Measurements from ENCODE around the gene NFE2. TPM values are rescaled to one million over a fixed set of nuclear protein-coding genes. Genes with fewer than 3 reads are reported as not detected.

NFE2 gene
- total and polyA plus RNA-seq, 2 of the 8 experiments (the other 6 are each of a cell fraction or from before 2014, with no cell fraction given) = 2.0 to 6.1 TPM

- H3K9me3 ChIP-seq (ENCODE audit: insufficient read depth in 2 of 2, low read depth in 1 of 2, low read length in 1 of 2) = no peaks in the 10 kb centered on the region
- no peaks in the 10 kb centered on the region; a peak in 1 of 8 replicates for H3K36me3 ChIP-seq (ENCODE audit: control insufficient read depth in 2 of 4, insufficient read depth in 4 of 4, low read length in 3 of 4)
- no peak overlapping the region for H3K18ac ChIP-seq (ENCODE audit: extremely low read depth, low read length)
- H2BK12ac ChIP-seq (ENCODE audit: low read depth, low read length) = no peak overlapping the region
- H2BK15ac ChIP-seq (ENCODE audit: low read length) = no peak overlapping the region
- WGBS, 2 experiments (ENCODE audit: extremely low coverage in 1 of 2, insufficient coverage in 1 of 2, insufficient read length in 1 of 2, insufficient replicate concordance in 2 of 2, low coverage in 1 of 2, low lambda C conversion rate in 2 of 2, missing lambda C conversion rate in 1 of 2) = 87% methylated on average over 4 of the region's 5 CpGs; no CpG with 5 or more reads in 1 of the 2 experiments
- no peak overlapping the region for H4K8ac ChIP-seq (ENCODE audit: extremely low read depth, insufficient read depth, low read length)
- H2BK120ac ChIP-seq (replicated peaks; ENCODE audit: low read depth, low read length) = no peak overlapping the region
- H2AFZ ChIP-seq (ENCODE audit: low read length) = no peak overlapping the region
- H3K4me2 ChIP-seq (ENCODE audit: insufficient read depth in 1 of 2, low read depth in 2 of 2, low read length in 2 of 2) = no peak overlapping the region
- H3K9ac ChIP-seq (replicated peaks in 1 of 4; ENCODE audit: extremely low read depth in 1 of 4, low read depth in 3 of 4, low read length in 3 of 4) = no peak overlapping the region
- no peak for FAIRE-seq
- H3K23ac ChIP-seq (ENCODE audit: insufficient read length) = no peak overlapping the region
- no peaks in the 10 kb centered on the region for H3K79me1 ChIP-seq (ENCODE audit: low read depth, low read length)
- peaks cover 6% of the 10 kb centered on the region; the same call in 1 of the 2 replicates for H3K23me2 ChIP-seq (ENCODE audit: low read depth, low read length)
- no peak overlapping the region for H4K5ac ChIP-seq (ENCODE audit: insufficient read length, low read depth, low read length)
- H3K56ac ChIP-seq (replicated peaks; ENCODE audit: insufficient read length, low read depth, low read length) = no peak overlapping the region
- H3K4ac ChIP-seq (replicated peaks; ENCODE audit: insufficient read length, low read depth, low read length) = no peak overlapping the region
- H2AK5ac ChIP-seq (ENCODE audit: low read depth, low read length) = no peak overlapping the region
- TF ChIP-seq CBX5 (IDR thresholded peaks at IDR 0.05; ENCODE audit: low read depth, low read length) = no peak
- H2BK20ac ChIP-seq (ENCODE audit: low read length) = no peak overlapping the region
- peaks cover 7 to 26% (median 16%) of the 10 kb centered on the region in 4 experiments; a peak in 6 of 7 replicates for H3K4me1 ChIP-seq (replicated peaks in 1 of 4; ENCODE audit: control insufficient read depth in 3 of 4, insufficient read depth in 4 of 4, low read length in 3 of 4)
- no peak overlapping the region for H3K27ac ChIP-seq (ENCODE audit: low read depth, low read length)
- H3K27me3 ChIP-seq (replicated peaks in 1 of 4; ENCODE audit: control insufficient read depth in 3 of 4, extremely low read depth in 1 of 4, insufficient read depth in 3 of 4, low read length in 3 of 4) = peaks cover 0 to 7% (median 0%) of the 10 kb centered on the region in 4 experiments; a peak in 1 of 7 replicates
- ChIA-PET CTCF (ENCODE audit: partially characterized antibody) (interaction anchor here (0.6 to 14.9 kb wide), 18 partner anchors 7 to 249 kb away, joined by 3 to 618 read pairs (median 6); partner anchors contain the start of gene COPZ1), POLR2A (ENCODE audit: partially characterized antibody) (interaction anchor here (0.8 to 4.8 kb wide), 14 partner anchors 10 to 60 kb away, joined by 3 to 105 read pairs (median 6); partner anchors contain the start of genes CBX5, COPZ1 and HNRNPA1)
- H3K79me2 ChIP-seq (ENCODE audit: control insufficient read depth in 1 of 2, insufficient read depth in 2 of 2, low read length in 2 of 2) = no peaks in the 10 kb centered on the region
- no peak overlapping the region for H4K91ac ChIP-seq (replicated peaks; ENCODE audit: insufficient read length, low read length)
- H3K14ac ChIP-seq (ENCODE audit: insufficient read length) = no peak overlapping the region
- no peak for DNase-seq (ENCODE audit: low read depth in 1 of 2, low spot score in 2 of 2)
- no peak overlapping the region for H3K4me3 ChIP-seq (ENCODE audit: extremely low read depth in 1 of 4, insufficient read depth in 2 of 4, low read depth in 3 of 4, low read length in 4 of 4)
- no peak overlapping the region for H2BK5ac ChIP-seq (ENCODE audit: low read depth, low read length)
- H4K20me1 ChIP-seq (replicated peaks in 1 of 2; ENCODE audit: control insufficient read depth in 1 of 2, insufficient read depth in 2 of 2, low read length in 2 of 2) = no peaks in the 10 kb centered on the region
Measured at GRCh38 chr12:54298904-54299303, 1.9 kb downstream of the NFE2 start.

All from H1 (cell line).